HCT116 (cell line): ENCODE data around the gene EEPD1.

Source experiments
- POLR2A ChIP-seq: IDR thresholded peaks from 2 replicates; pipeline ENCODE4 v1.7.0; 2011; ENCODE audit warnings: borderline replicate concordance; ENCODE audit not compliant: insufficient read depth, insufficient read length; ENCODE audit errors: extremely low read depth
- POLR2AphosphoS5 ChIP-seq: IDR thresholded peaks from 2 replicates; pipeline ENCODE4 v1.6.1; 2011; ENCODE audit warnings: mild to moderate bottlenecking, low read depth, low read length, moderate library complexity
- RAD21 ChIP-seq: IDR thresholded peaks from 2 replicates; pipeline ENCODE4 v1.6.1; 2012; ENCODE audit warnings: low read depth, mild to moderate bottlenecking
- SRF ChIP-seq: IDR thresholded peaks from 2 replicates; pipeline ENCODE4 v1.6.1; 2012; ENCODE audit warnings: low read depth
- YY1 ChIP-seq: IDR thresholded peaks from 2 replicates; pipeline ENCODE4 v1.6.1; 2011; ENCODE audit warnings: low read length, low read depth, moderate library complexity, mild to moderate bottlenecking; ENCODE audit not compliant: insufficient replicate concordance; ENCODE audit errors: extremely low read depth
- TF ChIP-seq, protein P1 (sequence below), 3 experiments: fragments of 200-600 bp in 1 of 3; sonication (generic) in 1 of 3; IDR thresholded peaks in 2 of 3; conservative IDR thresholded peaks in 1 of 3; 2 replicates each; pipeline ENCODE4 v1.5.1; 2012 to 2017; ENCODE audit warnings: low read depth in 2 of 3, low read length in 2 of 3, antibody characterized with exemption in 1 of 3, borderline replicate concordance in 1 of 3, control low read depth in 1 of 3, mild to moderate bottlenecking in 1 of 3, mixed read lengths in 1 of 3, mixed run types in 1 of 3, moderate library complexity in 1 of 3; ENCODE audit not compliant: insufficient read depth in 1 of 3
- TF ChIP-seq, protein P2 (sequence below): IDR thresholded peaks from 2 replicates; pipeline ENCODE4 v1.6.1; 2012

DNA sequence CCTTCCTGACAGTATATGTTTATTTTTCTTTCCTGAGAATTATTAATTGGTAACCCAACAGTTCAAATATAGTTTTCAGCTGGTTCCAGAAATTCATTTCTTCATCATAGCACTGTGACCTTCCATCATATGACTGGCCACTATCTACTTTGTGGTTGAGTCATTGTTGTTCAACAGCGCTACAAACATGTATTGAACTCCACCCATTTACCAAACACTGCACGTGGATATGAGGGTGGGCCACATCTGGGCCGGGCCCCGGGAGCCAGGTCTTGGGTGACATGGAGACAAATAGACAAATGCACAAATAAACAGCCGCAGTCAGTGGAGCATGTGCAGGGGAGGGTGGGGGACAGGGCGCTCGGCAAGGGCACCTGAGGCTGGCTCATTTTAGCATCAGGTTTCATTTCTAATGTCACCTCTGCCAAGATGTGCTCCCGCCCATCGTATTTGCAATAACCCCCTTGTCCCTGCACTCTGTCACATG is 24.0 kb upstream of the EEPD1 start:
- TF ChIP-seq, protein P1, sequence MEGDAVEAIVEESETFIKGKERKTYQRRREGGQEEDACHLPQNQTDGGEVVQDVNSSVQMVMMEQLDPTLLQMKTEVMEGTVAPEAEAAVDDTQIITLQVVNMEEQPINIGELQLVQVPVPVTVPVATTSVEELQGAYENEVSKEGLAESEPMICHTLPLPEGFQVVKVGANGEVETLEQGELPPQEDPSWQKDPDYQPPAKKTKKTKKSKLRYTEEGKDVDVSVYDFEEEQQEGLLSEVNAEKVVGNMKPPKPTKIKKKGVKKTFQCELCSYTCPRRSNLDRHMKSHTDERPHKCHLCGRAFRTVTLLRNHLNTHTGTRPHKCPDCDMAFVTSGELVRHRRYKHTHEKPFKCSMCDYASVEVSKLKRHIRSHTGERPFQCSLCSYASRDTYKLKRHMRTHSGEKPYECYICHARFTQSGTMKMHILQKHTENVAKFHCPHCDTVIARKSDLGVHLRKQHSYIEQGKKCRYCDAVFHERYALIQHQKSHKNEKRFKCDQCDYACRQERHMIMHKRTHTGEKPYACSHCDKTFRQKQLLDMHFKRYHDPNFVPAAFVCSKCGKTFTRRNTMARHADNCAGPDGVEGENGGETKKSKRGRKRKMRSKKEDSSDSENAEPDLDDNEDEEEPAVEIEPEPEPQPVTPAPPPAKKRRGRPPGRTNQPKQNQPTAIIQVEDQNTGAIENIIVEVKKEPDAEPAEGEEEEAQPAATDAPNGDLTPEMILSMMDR (IDR thresholded peaks at IDR 0.05 in 2 of 3, conservative IDR thresholded peaks at IDR 0.05 in 1 of 3; ENCODE audit: borderline replicate concordance in 1 of 3, insufficient read depth in 1 of 3, low read depth in 2 of 3, low read length in 2 of 3) = no peak
- no peak for TF ChIP-seq POLR2AphosphoS5
- TF ChIP-seq SRF = no peak
- no peak for TF ChIP-seq YY1
- TF ChIP-seq, protein P2, sequence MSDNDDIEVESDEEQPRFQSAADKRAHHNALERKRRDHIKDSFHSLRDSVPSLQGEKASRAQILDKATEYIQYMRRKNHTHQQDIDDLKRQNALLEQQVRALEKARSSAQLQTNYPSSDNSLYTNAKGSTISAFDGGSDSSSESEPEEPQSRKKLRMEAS = no peak
- no peak for TF ChIP-seq POLR2A
- TF ChIP-seq RAD21 = no peak
